ENCODE data around the gene PSMF1.

Gene PSMF1

GRCh38 chr20:1184260-1184637 lies 65.8 kb downstream of the PSMF1 start:
- no peak overlapping the region for H3K27ac Mint-ChIP-seq
- no peaks in the 10 kb centered on the region for H3K9me3 Mint-ChIP-seq
- H3K36me3 Mint-ChIP-seq (ENCODE audit: low read depth), result no peaks in the 10 kb centered on the region
- DNase-seq, result no peak
- peak overlapping the region; percentile 86 for H3K4me3 Mint-ChIP-seq
- H3K27me3 Mint-ChIP-seq (ENCODE audit: low read depth, poor library complexity), result peaks cover 32% of the 10 kb centered on the region
- peaks cover 12% of the 10 kb centered on the region for H3K4me1 Mint-ChIP-seq
- no peak for TF ChIP-seq CTCF (IDR thresholded peaks at IDR 0.05)

GRCh38 chr20:1184638-1185315 lies 66.4 kb downstream of the PSMF1 start, which contains the start of gene TMEM74B:
Gene TMEM74B, minus strand, starts transcription at chr20:1184981. Its CDS starts 1,180 bp downstream, at chr20:1183801.
- peak within 1 kb of the TSS; percentile 86 for H3K4me3 Mint-ChIP-seq
- H3K36me3 Mint-ChIP-seq (ENCODE audit: low read depth), result no peaks in the 10 kb centered on the region
- DNase-seq, result no peak
- peaks cover 17% of the 10 kb centered on the region for H3K4me1 Mint-ChIP-seq
- TF ChIP-seq CTCF (IDR thresholded peaks at IDR 0.05), result no peak
- no peak within 1 kb of the TSS for H3K27ac Mint-ChIP-seq
- peaks cover 37% of the 10 kb centered on the region for H3K27me3 Mint-ChIP-seq (ENCODE audit: low read depth, poor library complexity)
- no peaks in the 10 kb centered on the region for H3K9me3 Mint-ChIP-seq

GRCh38 chr20:1185316-1185741 lies 66.9 kb downstream of the PSMF1 start:
- DNase-seq, result peak; percentile 61

GRCh38 chr20:1185790-1186334 lies 67.5 kb downstream of the PSMF1 start:
- DNase-seq, result peak; percentile 74
- Mint-ChIP-seq H3K36me3 (ENCODE audit: low read depth) (no peaks in the 10 kb centered on the region), H3K9me3 (no peaks in the 10 kb centered on the region), H3K4me3 (peak overlapping the region; percentile 78), H3K27me3 (ENCODE audit: low read depth, poor library complexity) (peaks cover 48% of the 10 kb centered on the region), H3K4me1 (peaks cover 20% of the 10 kb centered on the region), H3K27ac (no peak overlapping the region)
- peak; percentile 58 for TF ChIP-seq CTCF (IDR thresholded peaks at IDR 0.05)

More at GRCh38 chr20:1185316-1185741, 66.9 kb downstream of the PSMF1 start:
- no peak overlapping the region for H3K27ac Mint-ChIP-seq
- peaks cover 20% of the 10 kb centered on the region for H3K4me1 Mint-ChIP-seq
- H3K4me3 Mint-ChIP-seq, result no peak overlapping the region
- H3K27me3 Mint-ChIP-seq (ENCODE audit: low read depth, poor library complexity), result peaks cover 43% of the 10 kb centered on the region
- no peaks in the 10 kb centered on the region for H3K9me3 Mint-ChIP-seq
- no peak for TF ChIP-seq CTCF (IDR thresholded peaks at IDR 0.05)
- no peaks in the 10 kb centered on the region for H3K36me3 Mint-ChIP-seq (ENCODE audit: low read depth)

GRCh38 chr20:1186367-1186991 lies 68.1 kb downstream of the PSMF1 start:
- Mint-ChIP-seq H3K36me3 (ENCODE audit: low read depth) (no peaks in the 10 kb centered on the region), H3K9me3 (no peaks in the 10 kb centered on the region), H3K4me3 (peak overlapping the region; percentile 78), H3K27ac (no peak overlapping the region), H3K4me1 (peaks cover 20% of the 10 kb centered on the region), H3K27me3 (ENCODE audit: low read depth, poor library complexity) (peaks cover 49% of the 10 kb centered on the region)
- DNase-seq, result no peak
- no peak for TF ChIP-seq CTCF (IDR thresholded peaks at IDR 0.05)

Measured in nephron progenitor cell (in vitro differentiated cells).